Neural progenitor cell (in vitro differentiated cells): ENCODE results near the gene DISP2. TPM values are rescaled to one million over a fixed set of nuclear protein-coding genes. Genes with fewer than 3 reads are reported as not detected.

Experiments used
- DNase-seq: peaks from one replicate; pipeline ENCODE4 v3.0.0-alpha.2; 2016; ENCODE audit warnings: low spot score
- H2AFZ ChIP-seq: fragments of 200-600 bp; sonication (generic); replicated peaks from 2 replicates; pipeline ENCODE4 v1.6.1; 2016; ENCODE audit warnings: antibody characterized with exemption
- H3F3A ChIP-seq: fragments of 200-600 bp; sonication (generic); 2 replicates; pipeline ENCODE4 v1.6.1; 2016; ENCODE audit warnings: antibody characterized with exemption, low read depth
- H3K27ac ChIP-seq: fragments of 200-600 bp; sonication (generic); 2 replicates; pipeline ENCODE4 v1.5.1; 2016; ENCODE audit warnings: mild to moderate bottlenecking
- H3K27me3 ChIP-seq: fragments of 200-600 bp; sonication (generic); 2 replicates; pipeline ENCODE4 v1.6.1; 2016; ENCODE audit warnings: mild to moderate bottlenecking, moderate library complexity
- H3K36me3 ChIP-seq: fragments of 200-600 bp; sonication (generic); 2 replicates; pipeline ENCODE4 v1.5.1; 2016
- H3K4me1 ChIP-seq: fragments of 200-600 bp; sonication (generic); 2 replicates; pipeline ENCODE4 v1.6.1; 2016; ENCODE audit warnings: mixed run types
- H3K4me2 ChIP-seq: fragments of 200-600 bp; sonication (generic); 2 replicates; pipeline ENCODE4 v1.6.1; 2016
- H3K4me3 ChIP-seq: fragments of 200-600 bp; sonication (generic); 2 replicates; pipeline ENCODE4 v1.5.1; 2016
- H3K79me2 ChIP-seq: fragments of 200-600 bp; sonication (generic); 2 replicates; pipeline ENCODE4 v1.6.1; 2016; ENCODE audit warnings: low read depth
- H3K9ac ChIP-seq: fragments of 200-600 bp; sonication (generic); 2 replicates; pipeline ENCODE4 v1.6.1; 2016
- H3K9me3 ChIP-seq: fragments of 200-600 bp; sonication (generic); 2 replicates; pipeline ENCODE4 v1.5.1; 2016; ENCODE audit warnings: low read depth
- H4K20me1 ChIP-seq: fragments of 200-600 bp; sonication (generic); 2 replicates; pipeline ENCODE4 v1.6.1; 2016; ENCODE audit warnings: low read depth
- H3K27ac Mint-ChIP-seq: 3 replicates; pipeline ENCODE4 v1.8.0; 2021; ENCODE audit warnings: mixed read lengths
- H3K27me3 Mint-ChIP-seq: 2 replicates; pipeline ENCODE4 v1.8.0; 2022; ENCODE audit warnings: low read depth, mild to moderate bottlenecking, inconsistent platforms, moderate library complexity, mixed read lengths; ENCODE audit not compliant: insufficient read depth
- H3K36me3 Mint-ChIP-seq: 3 replicates; pipeline ENCODE4 v1.8.0; 2021; ENCODE audit warnings: mixed read lengths
- H3K4me1 Mint-ChIP-seq: 3 replicates; pipeline ENCODE4 v1.8.0; 2021; ENCODE audit warnings: mixed read lengths
- H3K4me3 Mint-ChIP-seq: 3 replicates; pipeline ENCODE4 v1.8.0; 2021; ENCODE audit warnings: mild to moderate bottlenecking, moderate library complexity, mixed read lengths
- H3K9me3 Mint-ChIP-seq: 3 replicates; pipeline ENCODE4 v1.8.0; 2020; ENCODE audit warnings: mixed read lengths
- CTCF ChIP-seq: fragments of 200-600 bp; sonication (generic); IDR thresholded peaks from 2 replicates; pipeline ENCODE4 v1.5.1; 2017; ENCODE audit warnings: antibody characterized with exemption, mild to moderate bottlenecking
- EZH2 ChIP-seq: fragments of 200-600 bp; sonication (generic); IDR thresholded peaks from 2 replicates; pipeline ENCODE4 v1.6.1; 2017; ENCODE audit warnings: antibody characterized with exemption, mild to moderate bottlenecking, moderate library complexity
- EZH2phosphoT487 ChIP-seq: fragments of 200-600 bp; sonication (generic); IDR thresholded peaks from 2 replicates; pipeline ENCODE4 v1.6.1; 2017; ENCODE audit warnings: antibody characterized with exemption
- total RNA-seq: library from RNA; depleted of rRNA; stranded (reverse); fragments of >200 nt; gene quantifications from 2 replicates; pipeline ENCODE4 v1.2.3, GENCODE V29; 2015; ENCODE audit warnings: low replicate concordance

Gene DISP2
- total RNA-seq, 1 donor from 2014 or later, result not detected

- Histone ChIP-seq H3K36me3 (no peaks in the 10 kb centered on the region), H3F3A (peaks cover 1% of the 10 kb centered on the region)
- H3K4me3 Mint-ChIP-seq, result no peak overlapping the region
Measured at GRCh38 chr15:40364251-40364650, 6.2 kb downstream of the DISP2 start.

GRCh38 chr15:40365016-40365415, 7.0 kb downstream of the DISP2 start:
- TF ChIP-seq EZH2, result no peak
- no peak for TF ChIP-seq CTCF
- TF ChIP-seq EZH2phosphoT487, result no peak
- H3K36me3 ChIP-seq, result no peaks in the 10 kb centered on the region
- no peak overlapping the region for H3K27ac ChIP-seq
- no peak overlapping the region for H2AFZ ChIP-seq
- Mint-ChIP-seq H3K36me3 (no peaks in the 10 kb centered on the region), H3K9me3 (no peaks in the 10 kb centered on the region), H3K4me3 (no peak overlapping the region), H3K27me3 (peaks cover 37% of the 10 kb centered on the region), H3K27ac (no peak overlapping the region), H3K4me1 (peaks cover 4% of the 10 kb centered on the region)
- H4K20me1 ChIP-seq, result no peaks in the 10 kb centered on the region
- no peaks in the 10 kb centered on the region for H3F3A ChIP-seq
- H3K9ac ChIP-seq, result no peak overlapping the region
- no peak for DNase-seq
- H3K4me3 ChIP-seq, result no peak overlapping the region
- H3K4me2 ChIP-seq, result no peak overlapping the region
- H3K27me3 ChIP-seq, result peaks cover 75% of the 10 kb centered on the region
- no peaks in the 10 kb centered on the region for H3K79me2 ChIP-seq
- no peaks in the 10 kb centered on the region for H3K9me3 ChIP-seq
- H3K4me1 ChIP-seq, result no peaks in the 10 kb centered on the region

More at GRCh38 chr15:40364251-40364650, 6.2 kb downstream of the DISP2 start:
- Histone ChIP-seq H3K27ac (no peak overlapping the region), H3K4me2 (no peak overlapping the region), H3K27me3 (peaks cover 75% of the 10 kb centered on the region), H3K79me2 (no peaks in the 10 kb centered on the region), H3K4me3 (no peak overlapping the region), H3K9me3 (no peaks in the 10 kb centered on the region), H3K4me1 (no peaks in the 10 kb centered on the region), H3K9ac (no peak overlapping the region), H2AFZ (no peak overlapping the region), H4K20me1 (peaks cover 4% of the 10 kb centered on the region)
- H3K36me3 Mint-ChIP-seq, result no peaks in the 10 kb centered on the region
- H3K4me1 Mint-ChIP-seq, result peaks cover 3% of the 10 kb centered on the region
- TF ChIP-seq CTCF (no peak), EZH2 (no peak), EZH2phosphoT487 (no peak)
- no peaks in the 10 kb centered on the region for H3K9me3 Mint-ChIP-seq
- no peak overlapping the region for H3K27ac Mint-ChIP-seq
- no peak for DNase-seq
- H3K27me3 Mint-ChIP-seq, result peaks cover 45% of the 10 kb centered on the region

DNA sequence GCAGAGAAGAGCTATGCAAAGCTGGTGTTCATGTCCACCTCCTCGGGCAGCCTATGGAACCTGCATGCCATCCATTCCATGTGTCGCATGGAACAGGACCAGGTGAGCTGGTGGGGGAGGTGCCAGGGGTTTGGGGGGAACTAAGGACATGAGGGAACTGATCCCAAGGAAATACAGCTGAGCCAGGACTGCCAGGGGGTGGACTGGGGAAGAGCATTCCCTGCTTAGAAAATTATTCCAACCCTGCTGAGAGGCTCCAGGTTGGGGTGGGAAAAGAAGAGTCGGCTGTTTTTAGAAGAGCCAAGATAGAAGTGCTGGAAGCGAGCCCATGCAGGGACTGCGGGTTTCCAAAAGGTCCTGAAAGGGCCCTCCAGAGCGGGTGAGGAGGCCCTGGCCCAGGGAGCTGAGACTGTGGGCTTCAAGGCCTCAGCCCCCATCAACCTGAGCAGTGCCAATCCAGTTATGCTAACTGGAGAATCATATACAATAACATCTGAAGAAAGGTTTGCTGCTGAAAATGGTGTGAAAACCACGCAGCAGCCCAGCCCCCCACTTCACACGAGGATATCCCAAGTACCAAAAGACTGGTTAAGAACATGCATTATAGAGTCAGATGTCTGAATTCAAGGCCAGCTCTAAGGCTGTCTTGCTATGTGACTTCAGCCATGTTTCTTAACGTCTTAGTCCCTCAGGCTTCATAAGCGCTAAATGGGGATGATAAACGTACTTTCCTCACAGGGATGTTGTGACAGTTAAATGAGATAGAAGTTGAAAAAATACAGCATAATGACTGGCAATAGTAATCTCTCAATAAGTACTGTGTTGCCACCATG, 7.8 kb downstream of the DISP2 start:
- TF ChIP-seq EZH2phosphoT487, result no peak
- no peak for TF ChIP-seq EZH2
- TF ChIP-seq CTCF, result no peak
- H4K20me1 ChIP-seq, result no peaks in the 10 kb centered on the region
- H3K27ac ChIP-seq, result no peak overlapping the region
- Mint-ChIP-seq H3K36me3 (no peaks in the 10 kb centered on the region), H3K27ac (no peak overlapping the region), H3K4me1 (peaks cover 4% of the 10 kb centered on the region), H3K9me3 (no peaks in the 10 kb centered on the region), H3K27me3 (peaks cover 35% of the 10 kb centered on the region), H3K4me3 (no peak overlapping the region)
- H3K4me2 ChIP-seq, result no peak overlapping the region
- H3K79me2 ChIP-seq, result no peaks in the 10 kb centered on the region
- no peak overlapping the region for H3K9ac ChIP-seq
- no peaks in the 10 kb centered on the region for H3F3A ChIP-seq
- no peaks in the 10 kb centered on the region for H3K36me3 ChIP-seq
- H3K4me3 ChIP-seq, result no peak overlapping the region
- peaks cover 75% of the 10 kb centered on the region for H3K27me3 ChIP-seq
- no peak overlapping the region for H2AFZ ChIP-seq
- no peaks in the 10 kb centered on the region for H3K4me1 ChIP-seq
- no peaks in the 10 kb centered on the region for H3K9me3 ChIP-seq
- DNase-seq, result no peak
